ENCODE results near the gene EFCAB10. TPM values are rescaled to one million over a fixed set of nuclear protein-coding genes. Genes with fewer than 3 reads are reported as not detected.

Gene EFCAB10
- not detected in 2 replicates for total RNA-seq

GRCh38 chr7:105581066-105581811 is at the start of gene EFCAB10:
EFCAB10 (minus strand) TSS chr7:105581493; CDS start chr7:105581463, 30 bp downstream.

GRCh38 chr7:105531792-105532671 is 49.3 kb downstream of the EFCAB10 start, which contains the start of gene RINT1:
RINT1 (plus strand) TSS chr7:105532201; CDS start chr7:105532316, 115 bp downstream.

GRCh38 chr7:105521717-105522463 is 59.4 kb downstream of the EFCAB10 start, which contains the start of gene PUS7:
PUS7 (minus strand) TSS chr7:105522271; CDS start chr7:105508512, 13,759 bp downstream.

Other genes with a start within 250 kb of the EFCAB10 start
- gene SRPK2, start 192.6 kb downstream of the EFCAB10 start, total RNA-seq, result 29.0 and 33.1 TPM in 2 replicates
- gene PUS7, start 59.2 kb downstream of the EFCAB10 start, total RNA-seq, result 13.6 and 13.9 TPM in 2 replicates
- 12.5 and 16.3 TPM in 2 replicates for gene RINT1, start 49.3 kb downstream of the EFCAB10 start, total RNA-seq